Adipocyte (in vitro differentiated cells): ENCODE measurements around the gene CISTR.

Experiments
- DNase-seq: peaks from one replicate; pipeline ENCODE4 v3.0.0-alpha.2; 2015; ENCODE audit warnings: low read depth
- H3K27me3 ChIP-seq: replicated peaks from 2 replicates; pipeline ENCODE4 v1.7.0; 2013; ENCODE audit warnings: mild to moderate bottlenecking, low read length, moderate library complexity; ENCODE audit not compliant: control insufficient read depth, insufficient read depth
- H3K36me3 ChIP-seq: 2 replicates; pipeline ENCODE4 v1.7.0; 2013; ENCODE audit warnings: low read length, mild to moderate bottlenecking, moderate library complexity; ENCODE audit not compliant: control insufficient read depth, insufficient read depth, severe bottlenecking
- H3K4me1 ChIP-seq: 2 replicates; pipeline ENCODE4 v1.7.0; 2013; ENCODE audit warnings: mild to moderate bottlenecking, low read length, moderate library complexity; ENCODE audit not compliant: control insufficient read depth, insufficient read depth
- H3K4me3 ChIP-seq: 2 replicates; pipeline ENCODE4 v1.7.0; 2013; ENCODE audit warnings: mild to moderate bottlenecking, low read length, moderate library complexity
- H3K9ac ChIP-seq: 2 replicates; pipeline ENCODE4 v1.7.0; 2013; ENCODE audit warnings: mild to moderate bottlenecking, low read length, moderate library complexity
- H3K9me3 ChIP-seq: 2 replicates; pipeline ENCODE4 v1.7.0; 2013; ENCODE audit warnings: mild to moderate bottlenecking, low read length, moderate library complexity; ENCODE audit not compliant: control insufficient read depth

CISTR gene

DNA sequence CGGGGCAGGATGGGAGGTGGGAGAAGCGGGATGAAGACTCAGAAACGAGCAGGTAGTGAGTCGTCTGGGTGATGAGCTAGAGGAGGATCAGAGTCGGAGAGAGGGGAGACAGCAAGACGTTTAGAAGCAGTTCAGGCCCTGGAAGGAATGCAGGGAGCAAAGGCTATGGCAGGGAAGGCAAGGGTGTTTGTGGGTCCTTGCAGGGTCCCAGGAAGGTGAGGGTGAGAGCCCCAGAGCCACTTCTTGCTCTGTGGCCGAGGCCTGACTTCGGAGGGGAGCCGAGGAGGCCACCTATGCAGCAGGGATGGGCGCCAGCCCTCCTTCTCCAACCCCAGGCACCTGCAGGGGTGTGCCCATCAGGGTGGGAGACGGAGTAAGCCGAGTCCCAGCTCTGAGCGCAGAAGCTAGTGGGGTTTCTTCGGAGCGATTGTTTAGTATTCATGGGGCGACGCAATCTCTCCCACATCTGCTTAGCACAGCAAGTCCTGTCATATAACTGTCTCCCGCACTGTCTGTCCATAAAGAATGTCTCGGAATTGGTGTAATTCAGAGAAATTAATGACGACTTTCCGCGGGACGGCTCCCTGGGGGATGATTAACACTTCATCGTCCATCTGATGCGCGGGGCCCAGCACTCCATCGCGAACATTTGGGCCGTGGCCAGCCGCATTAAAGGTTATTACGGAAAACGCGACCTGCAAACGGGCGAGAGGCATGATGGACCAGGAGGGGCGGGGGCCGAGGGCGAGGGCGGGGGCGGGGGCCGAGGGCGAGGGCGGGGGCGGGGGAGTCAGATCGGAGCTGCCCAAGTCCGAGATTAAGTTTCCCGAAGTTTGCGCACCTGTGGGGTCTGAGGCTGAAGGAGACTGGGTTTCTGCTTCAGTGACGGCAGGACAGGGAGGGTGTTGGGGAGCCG is 12.3 kb downstream of the CISTR start:
- DNase-seq = peak; percentile 25
- H3K9ac ChIP-seq = no peak overlapping the region
- peaks cover 6% of the 10 kb centered on the region for H3K4me1 ChIP-seq
- H3K27me3 ChIP-seq = peaks cover 61% of the 10 kb centered on the region
- no peaks in the 10 kb centered on the region for H3K36me3 ChIP-seq
- no peaks in the 10 kb centered on the region for H3K9me3 ChIP-seq
- peak overlapping the region; percentile 54 for H3K4me3 ChIP-seq

DNA sequence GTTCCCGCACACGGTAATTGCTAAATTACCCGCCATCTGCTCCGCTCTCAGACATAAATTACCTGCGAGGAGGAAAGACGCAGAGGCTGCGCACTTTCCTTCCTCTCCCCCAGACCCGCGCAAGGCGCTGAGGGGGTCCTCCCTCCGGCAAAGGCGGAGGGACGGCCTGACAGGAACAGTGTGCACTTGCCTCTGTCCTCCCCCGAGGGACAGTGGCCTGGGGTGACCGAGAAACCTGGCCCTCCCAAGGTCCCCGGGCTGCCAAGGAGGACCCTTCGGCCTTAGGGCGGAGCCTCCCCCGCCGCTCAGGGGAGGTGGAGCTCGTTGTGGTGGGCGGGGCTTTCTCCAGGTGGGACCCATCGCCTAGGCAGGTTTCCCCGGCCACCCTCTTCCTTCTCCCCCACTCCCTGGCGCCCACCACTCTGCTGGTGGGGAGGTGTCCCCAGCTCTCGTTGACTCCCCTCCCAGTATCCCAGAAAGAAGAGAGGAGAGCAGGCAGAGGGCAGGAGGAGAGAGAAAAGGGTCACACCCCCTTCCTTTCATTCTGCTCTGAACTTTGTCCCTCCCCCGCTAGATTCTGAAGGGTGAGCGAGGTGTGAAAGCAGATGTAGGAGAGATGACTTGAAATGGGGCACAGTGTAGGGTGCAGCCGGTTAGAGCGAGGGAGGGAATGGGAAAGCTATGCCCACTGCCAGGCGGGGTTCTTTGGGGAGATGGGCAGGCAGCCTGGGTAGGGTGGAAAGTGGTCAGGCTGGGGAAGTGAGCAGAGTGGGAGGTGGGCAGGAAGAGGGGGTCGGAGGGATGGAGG is 13.2 kb downstream of the CISTR start:
- Histone ChIP-seq H3K4me3 (no peak overlapping the region), H3K27me3 (peaks cover 53% of the 10 kb centered on the region), H3K4me1 (peaks cover 8% of the 10 kb centered on the region), H3K9ac (no peak overlapping the region), H3K9me3 (no peaks in the 10 kb centered on the region), H3K36me3 (no peaks in the 10 kb centered on the region)
- DNase-seq = no peak

DNA sequence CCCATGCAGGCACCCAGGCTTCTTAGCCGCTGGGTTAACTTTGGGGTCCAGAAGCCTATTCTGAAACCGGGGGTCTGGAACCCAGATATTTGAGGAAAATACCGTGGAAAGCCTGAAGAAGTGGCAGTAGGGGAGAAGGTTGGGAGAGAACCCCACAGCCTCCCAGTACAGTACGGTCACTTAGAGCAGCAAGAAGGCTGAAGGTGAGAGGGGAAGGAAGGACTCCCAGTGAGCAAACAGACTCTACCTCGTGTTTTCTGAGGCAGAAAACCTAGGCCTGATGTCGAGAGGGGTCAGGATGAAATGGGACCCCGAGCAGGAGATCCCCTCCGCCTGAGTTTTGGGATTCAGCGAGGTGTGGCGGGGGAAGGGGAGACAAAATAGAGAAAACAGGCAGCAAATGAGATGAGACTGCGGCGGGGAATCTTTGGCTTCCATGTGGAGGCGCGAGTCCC is 13.8 kb downstream of the CISTR start:
- Histone ChIP-seq H3K4me3 (no peak overlapping the region), H3K4me1 (peaks cover 8% of the 10 kb centered on the region), H3K9me3 (no peaks in the 10 kb centered on the region), H3K36me3 (no peaks in the 10 kb centered on the region), H3K9ac (no peak overlapping the region), H3K27me3 (peaks cover 47% of the 10 kb centered on the region)
- DNase-seq = no peak

DNA sequence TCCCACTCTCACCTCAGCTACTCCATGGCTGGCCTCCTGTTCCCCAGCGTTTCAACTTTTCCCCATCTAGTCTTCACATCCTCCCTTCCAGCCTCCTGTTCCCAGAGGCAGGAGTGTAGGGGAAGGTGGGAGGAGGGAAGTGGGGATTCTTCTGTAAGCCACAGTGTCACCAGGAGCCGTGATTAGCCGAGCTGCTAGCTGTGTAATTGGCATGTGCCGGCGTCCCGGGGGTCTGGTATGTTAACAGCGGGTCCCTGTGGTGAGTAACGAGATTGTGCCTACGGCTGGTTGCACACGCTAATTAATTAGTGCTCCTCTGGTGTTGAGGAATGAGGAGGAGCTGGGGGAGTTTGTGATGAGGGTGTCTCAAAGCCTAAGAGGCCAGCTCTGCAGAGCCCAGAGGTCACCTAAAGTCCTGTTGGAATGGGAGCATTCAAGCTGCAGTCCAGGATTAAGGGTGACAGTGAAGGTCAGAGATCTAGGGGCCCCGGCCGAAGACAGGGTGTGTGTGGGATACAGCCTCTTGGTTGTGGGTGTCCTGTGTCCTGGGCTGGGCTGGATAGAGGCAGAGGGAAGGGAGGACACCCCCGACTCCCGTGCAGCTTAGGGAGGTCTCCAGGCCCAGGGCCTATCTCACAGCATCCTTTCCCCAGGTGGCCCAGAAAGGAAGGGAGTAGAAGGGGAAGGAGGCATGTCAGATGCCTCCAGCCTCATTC is 14.5 kb downstream of the CISTR start:
- DNase-seq = no peak
- H3K36me3 ChIP-seq = no peaks in the 10 kb centered on the region
- peaks cover 43% of the 10 kb centered on the region for H3K27me3 ChIP-seq
- H3K9ac ChIP-seq = no peak overlapping the region
- H3K4me1 ChIP-seq = peaks cover 8% of the 10 kb centered on the region
- no peak overlapping the region for H3K4me3 ChIP-seq
- H3K9me3 ChIP-seq = no peaks in the 10 kb centered on the region

DNA sequence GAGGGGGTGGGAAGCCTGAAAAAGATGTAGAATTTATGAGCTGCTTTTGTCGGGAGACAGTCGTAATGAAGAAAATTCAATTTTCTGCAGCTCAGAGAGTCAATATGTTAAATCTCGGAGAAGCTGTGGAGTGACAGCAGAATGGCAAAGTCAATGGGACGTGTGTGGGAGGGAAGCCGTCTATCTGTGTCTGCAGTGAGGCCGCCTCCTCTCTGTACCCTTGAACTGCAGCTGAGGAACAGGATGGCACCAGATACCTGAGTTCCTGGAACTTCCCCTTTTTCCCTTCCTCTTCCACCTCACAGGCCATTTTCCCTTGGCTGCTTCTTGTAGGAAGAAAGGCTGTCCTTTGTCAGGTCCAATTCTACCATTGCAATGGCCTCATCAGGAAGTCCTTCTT is 15.2 kb downstream of the CISTR start:
- no peak for DNase-seq
- Histone ChIP-seq H3K27me3 (peaks cover 43% of the 10 kb centered on the region), H3K4me3 (no peak overlapping the region), H3K36me3 (no peaks in the 10 kb centered on the region), H3K9me3 (no peaks in the 10 kb centered on the region), H3K9ac (no peak overlapping the region), H3K4me1 (peaks cover 8% of the 10 kb centered on the region)

DNA sequence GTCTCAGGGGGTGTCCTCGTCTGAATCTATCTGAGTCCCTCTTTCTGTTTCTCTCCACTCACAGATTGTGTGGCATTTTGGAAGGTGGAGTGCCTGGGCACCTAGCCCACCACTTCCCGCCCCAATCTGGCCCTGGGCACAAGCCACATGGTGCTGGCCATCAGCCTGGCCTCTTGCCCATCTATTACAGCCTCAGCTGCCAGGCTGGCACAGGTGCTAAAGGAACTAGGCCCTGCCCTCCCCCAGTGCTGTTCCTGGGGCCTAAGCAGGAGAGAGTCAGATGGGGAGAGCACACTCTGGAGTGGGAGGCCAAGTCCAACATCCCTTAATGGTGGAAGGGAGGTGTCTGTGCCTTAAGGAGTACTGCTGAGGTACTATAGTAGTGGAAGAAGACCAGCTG is 16.2 kb downstream of the CISTR start:
- H3K36me3 ChIP-seq = no peaks in the 10 kb centered on the region
- peaks cover 8% of the 10 kb centered on the region for H3K4me1 ChIP-seq
- no peak overlapping the region for H3K9ac ChIP-seq
- no peak overlapping the region for H3K4me3 ChIP-seq
- DNase-seq = no peak
- H3K9me3 ChIP-seq = no peaks in the 10 kb centered on the region
- peaks cover 37% of the 10 kb centered on the region for H3K27me3 ChIP-seq

DNA sequence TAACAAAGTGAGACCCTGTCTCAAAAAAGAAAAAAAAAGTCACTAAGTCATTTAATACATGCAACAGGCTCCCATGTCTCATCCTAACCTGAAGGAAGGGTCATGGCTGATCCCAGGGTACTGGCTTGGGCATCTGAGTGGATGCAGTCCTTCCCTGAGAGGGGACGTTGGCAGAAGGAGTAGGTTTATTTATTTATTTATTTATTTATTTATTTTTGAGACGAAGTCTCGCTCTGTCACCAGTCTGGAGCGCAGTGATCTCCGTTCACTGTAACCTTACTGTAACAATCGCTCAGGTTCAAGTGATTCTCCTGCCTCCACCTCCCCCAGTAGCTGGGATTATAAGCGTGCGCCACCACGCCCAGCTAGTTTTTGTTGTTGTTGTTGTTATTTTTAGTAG is 17.4 kb downstream of the CISTR start:
- Histone ChIP-seq H3K9me3 (no peaks in the 10 kb centered on the region), H3K27me3 (peaks cover 28% of the 10 kb centered on the region), H3K4me1 (peaks cover 6% of the 10 kb centered on the region), H3K36me3 (no peaks in the 10 kb centered on the region), H3K4me3 (no peak overlapping the region), H3K9ac (no peak overlapping the region)
- DNase-seq = no peak

DNA sequence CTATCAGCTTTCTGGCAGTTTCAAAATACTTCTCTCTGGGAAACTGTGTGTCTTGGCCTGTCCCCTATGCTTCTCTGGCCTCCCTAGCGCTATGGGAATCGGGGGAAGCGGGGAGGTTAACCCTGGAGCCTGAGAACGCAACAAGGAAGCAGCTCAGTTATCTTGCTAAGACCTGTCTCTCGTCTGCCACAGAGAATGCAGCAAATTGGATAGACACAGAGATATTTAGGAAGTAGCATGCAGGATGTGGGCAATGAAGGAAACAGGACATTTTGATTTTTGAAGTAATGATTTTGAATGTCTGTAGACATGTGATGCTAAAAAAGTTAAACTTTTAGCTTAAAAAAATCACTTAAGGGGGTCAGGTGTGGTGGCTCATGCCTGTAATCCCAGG is 18.0 kb downstream of the CISTR start:
- no peaks in the 10 kb centered on the region for H3K9me3 ChIP-seq
- H3K9ac ChIP-seq = no peak overlapping the region
- DNase-seq = no peak
- H3K36me3 ChIP-seq = no peaks in the 10 kb centered on the region
- peaks cover 23% of the 10 kb centered on the region for H3K27me3 ChIP-seq
- no peak overlapping the region for H3K4me3 ChIP-seq
- peaks cover 3% of the 10 kb centered on the region for H3K4me1 ChIP-seq

DNA sequence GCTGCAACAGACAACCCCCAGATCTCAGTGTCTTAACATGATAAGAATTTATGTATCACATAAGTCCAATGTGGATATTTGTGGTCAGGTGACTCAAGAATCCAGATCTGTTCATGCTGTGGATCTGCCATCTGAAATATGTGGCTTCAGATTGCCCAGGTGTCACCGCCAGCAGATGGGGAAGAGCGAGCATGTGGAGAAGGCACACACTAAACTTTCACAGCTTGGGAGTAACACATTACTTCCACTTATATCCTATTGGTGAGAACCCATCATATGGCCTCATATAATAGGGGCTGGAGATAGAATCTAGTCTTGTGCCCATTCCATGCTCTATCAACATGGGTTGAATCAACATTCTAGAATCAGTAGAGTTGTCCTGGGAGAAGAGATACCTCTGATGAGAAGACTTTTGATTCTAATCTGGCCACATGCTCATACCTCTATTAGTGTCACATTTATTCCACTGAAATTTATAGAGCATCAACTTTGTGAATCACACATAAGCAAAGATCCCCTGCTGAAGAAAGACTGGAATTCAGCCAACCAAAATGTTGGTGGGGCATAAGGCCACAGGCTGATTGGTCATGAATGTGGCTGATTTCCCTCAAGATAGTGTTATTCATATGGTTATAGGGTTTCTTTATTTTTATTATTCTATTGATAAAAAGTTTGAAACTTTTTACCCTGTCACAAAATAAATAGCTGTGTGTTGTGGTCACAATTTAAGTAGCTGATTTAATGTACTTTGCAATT is 18.6 kb downstream of the CISTR start:
- peak; percentile 23 for DNase-seq
- Histone ChIP-seq H3K4me1 (peaks cover 3% of the 10 kb centered on the region), H3K4me3 (no peak overlapping the region), H3K36me3 (no peaks in the 10 kb centered on the region), H3K27me3 (peaks cover 17% of the 10 kb centered on the region), H3K9ac (no peak overlapping the region), H3K9me3 (no peaks in the 10 kb centered on the region)

DNA sequence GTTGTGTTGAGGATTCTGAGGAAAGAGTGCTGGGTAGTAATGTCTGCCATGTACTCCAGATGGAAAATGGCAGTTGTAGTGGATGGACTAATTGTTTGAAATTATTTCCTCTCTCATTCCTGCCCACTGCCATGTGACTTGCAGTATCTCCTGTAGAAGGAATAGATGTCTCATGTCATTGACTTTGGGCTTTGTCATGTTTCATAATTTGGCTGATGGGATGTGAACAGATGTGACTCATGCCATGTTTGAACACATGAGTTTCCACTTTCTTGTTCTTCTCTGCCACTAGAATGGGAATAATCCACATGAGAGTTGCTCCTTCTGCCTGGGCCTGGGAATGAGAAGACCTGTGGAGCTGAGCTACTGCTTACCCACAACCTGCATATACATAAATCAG is 22.1 kb downstream of the CISTR start:
- no peak for DNase-seq
- H3K36me3 ChIP-seq = peaks cover 5% of the 10 kb centered on the region
- peaks cover 21% of the 10 kb centered on the region for H3K4me1 ChIP-seq
- H3K4me3 ChIP-seq = no peak overlapping the region
- H3K27me3 ChIP-seq = no peaks in the 10 kb centered on the region
- H3K9me3 ChIP-seq = no peaks in the 10 kb centered on the region
- H3K9ac ChIP-seq = no peak overlapping the region
